Lung (tissue), 12 donors: Measurements from ENCODE around the gene JMJD8. TPM values are rescaled to one million over a fixed set of nuclear protein-coding genes. Genes with fewer than 3 reads are reported as not detected.

Experiments
- ATAC-seq: fragments of 200-7000 bp; cut with Tn5 transposase; one replicate; pipeline ENCODE4 v1.9.1; 2020; ENCODE audit warnings: moderate number of reproducible peaks; ENCODE audit not compliant: insufficient read depth, low FRiP score
- DNase-seq, 3 donors: peaks; one replicate each; pipeline ENCODE4 v3.0.0-alpha.2; 2013 to 2017
- H3K27ac ChIP-seq, 2 donors: one replicate each; pipeline ENCODE4 v1.5.1; 2013; ENCODE audit warnings: mild to moderate bottlenecking in 2 of 2, moderate library complexity in 2 of 2, control low read depth in 1 of 2, inconsistent platforms in 1 of 2, low read depth in 1 of 2, low read length in 1 of 2
- H3K27me3 ChIP-seq, 3 donors: one replicate each; pipeline ENCODE4 v1.5.1; 2013; ENCODE audit warnings: low read length in 2 of 3; ENCODE audit not compliant: control insufficient read depth in 3 of 3, insufficient read depth in 3 of 3
- H3K36me3 ChIP-seq, 4 donors: one replicate each; pipeline ENCODE4 v1.5.1; 2013; ENCODE audit warnings: low read length in 4 of 4, mild to moderate bottlenecking in 1 of 4, moderate library complexity in 1 of 4; ENCODE audit not compliant: control insufficient read depth in 4 of 4, insufficient read depth in 4 of 4
- H3K4me1 ChIP-seq, 5 donors: one replicate each; pipeline ENCODE4 v1.5.1; 2013; ENCODE audit warnings: low read length in 5 of 5, mild to moderate bottlenecking in 2 of 5, moderate library complexity in 1 of 5; ENCODE audit not compliant: control insufficient read depth in 5 of 5, insufficient read depth in 5 of 5
- H3K4me3 ChIP-seq: one replicate; pipeline ENCODE4 v1.5.1; 2013; ENCODE audit warnings: mild to moderate bottlenecking, control low read depth, moderate library complexity
- H3K9ac ChIP-seq, 2 donors: one replicate each; pipeline ENCODE4 v1.5.1; 2013; ENCODE audit warnings: low read length in 2 of 2, control low read depth in 1 of 2; ENCODE audit not compliant: insufficient read depth in 1 of 2
- H3K9me3 ChIP-seq, 4 donors: one replicate each; pipeline ENCODE4 v1.5.1; 2013; ENCODE audit warnings: low read length in 3 of 4, mild to moderate bottlenecking in 1 of 4, moderate library complexity in 1 of 4; ENCODE audit not compliant: control insufficient read depth in 4 of 4, insufficient read depth in 3 of 4
- CTCF ChIP-seq: IDR thresholded peaks from 2 replicates; pipeline ENCODE4 v1.5.1; 2012; ENCODE audit warnings: mild to moderate bottlenecking; ENCODE audit errors: control extremely low read depth, extremely low read depth
- WGBS, 2 donors: extraction: QIAGEN DNeasy Blood & Tissue Kit; methylation state at CpG; one replicate each; pipeline ENCODE4 v1.1.7; 2013; 5-methylcytosine and 5-hydroxymethylcytosine counted together
- polyA plus RNA-seq, 2 donors: library from polyadenylated mRNA; stranded (reverse); fragments of 200-250 nt; gene quantifications; one replicate each; pipeline ENCODE4 v1.2.1, GENCODE V29; 2013
- total RNA-seq, 2 donors: library from RNA; depleted of rRNA in 1 of 2; stranded (reverse); fragments of >200 nt in 1 of 2; gene quantifications; one replicate each; pipeline ENCODE4 v1.2.1, GENCODE V29; 2014 to 2021
- donor health status: control.
- donor health status: control.
- donor health status: Bipolar disorder and iron deficiency.
- donor health status: healthy.
- donor health status: DM: yes; HTN: yes; CAD: no.

Gene JMJD8
- total and polyA plus RNA-seq, 4 donors, result 32.5 to 90.3 (median 57.9) TPM

GRCh38 chr16:670485-671352, 13.4 kb downstream of the JMJD8 start:
- Histone ChIP-seq H3K4me1 (peaks cover 0 to 22% (median 4%) of the 10 kb centered on the region in 5 donors), H3K36me3 (peaks cover 2 to 46% (median 19%) of the 10 kb centered on the region in 4 donors), H3K27me3 (no peaks in the 10 kb centered on the region), H3K27ac (no peak overlapping the region), H3K9me3 (peaks cover 0 to 4% (median 0%) of the 10 kb centered on the region in 4 donors), H3K4me3 (no peak overlapping the region), H3K9ac (no peak overlapping the region)
- ATAC-seq (no peak), DNase-seq (no peak)
- no peak for TF ChIP-seq CTCF
- WGBS, 2 donors, result 93 to 95% methylated on average over 52 of the region's 52 CpGs

GRCh38 chr16:669666-670065, 14.5 kb downstream of the JMJD8 start:
- no peak overlapping the region for H3K27ac ChIP-seq
- no peak overlapping the region for H3K4me3 ChIP-seq
- no peak for TF ChIP-seq CTCF
- H3K9ac ChIP-seq, result no peak overlapping the region
- no peak for DNase-seq
- H3K36me3 ChIP-seq, result peaks cover 2 to 46% (median 19%) of the 10 kb centered on the region in 4 donors
- no peaks in the 10 kb centered on the region for H3K27me3 ChIP-seq
- no peak for ATAC-seq
- WGBS, 2 donors, result 94 to 96% methylated on average over 10 to 13 of the region's 13 CpGs
- H3K9me3 ChIP-seq, result peaks cover 0 to 4% (median 0%) of the 10 kb centered on the region in 4 donors
- peaks cover 0 to 15% (median 3%) of the 10 kb centered on the region in 5 donors for H3K4me1 ChIP-seq

GRCh38 chr16:668519-669171, 15.5 kb downstream of the JMJD8 start:
- ATAC-seq, result peak; percentile 8
- Histone ChIP-seq H3K4me3 (peak overlapping the region; percentile 79), H3K27ac (peak overlapping the region; percentile 75 to 84), H3K4me1 (peaks cover 0 to 15% (median 3%) of the 10 kb centered on the region in 5 donors), H3K27me3 (no peaks in the 10 kb centered on the region), H3K9ac (no peak overlapping the region), H3K9me3 (peaks cover 0 to 4% (median 0%) of the 10 kb centered on the region in 4 donors), H3K36me3 (peaks cover 2 to 43% (median 19%) of the 10 kb centered on the region in 4 donors)
- WGBS, 2 donors, result 8 to 10% methylated on average over 41 to 50 of the region's 50 CpGs
- no peak for TF ChIP-seq CTCF
- no peak for DNase-seq
